Panc1 (cell line): ENCODE results near the gene C11orf52. TPM values are rescaled to one million over a fixed set of nuclear protein-coding genes. Genes with fewer than 3 reads are reported as not detected.

Experiments used
- ATAC-seq: fragments of 200-7000 bp; cut with Tn5 transposase; 2 replicates; pipeline ENCODE4 v1.9.1; 2020; ENCODE audit warnings: mild to moderate bottlenecking, moderate library complexity
- BruUV-seq: library from RNA; stranded (reverse); fragments of 400-500 nt; replicated peaks from 2 replicates; lab custom pipeline; 2021; lab: Mats Ljungman, UMichigan
- CTCF ChIA-PET: fragments of 300-600 bp; sonication (Branson Sonifier 250); formaldehyde crosslinking; loops from one replicate; lab custom pipeline; 2022; ENCODE audit warnings: antibody characterized with exemption; lab: Charles Lee
- POLR2A ChIA-PET: fragments of 300-600 bp; sonication (Branson Sonifier 250); formaldehyde crosslinking; loops from one replicate; lab custom pipeline; 2022; ENCODE audit warnings: antibody characterized with exemption; lab: Charles Lee
- DNase-seq: peaks from one replicate; pipeline ENCODE4 v3.0.0-alpha.2; 2010; ENCODE audit warnings: low read depth, low spot score
- H3K27ac ChIP-seq: 2 replicates; pipeline ENCODE4 v1.5.1; 2011; ENCODE audit warnings: mild to moderate bottlenecking, low read length, inconsistent platforms
- H3K27me3 ChIP-seq: fragments of 200-500 bp; sonication (Bioruptor generic); 2 replicates; pipeline ENCODE4 v1.6.0; 2014; ENCODE audit warnings: low read length, inconsistent platforms; ENCODE audit not compliant: control insufficient read depth, insufficient read depth
- H3K36me3 ChIP-seq: fragments of 200-500 bp; sonication (Bioruptor generic); 2 replicates; pipeline ENCODE4 v1.5.1; 2014; ENCODE audit warnings: inconsistent platforms, mild to moderate bottlenecking, low read length, moderate library complexity; ENCODE audit not compliant: control insufficient read depth, insufficient read depth
- H3K4me1 ChIP-seq: 2 replicates; pipeline ENCODE4 v1.5.1; 2011; ENCODE audit warnings: inconsistent platforms, mild to moderate bottlenecking, low read length, moderate library complexity; ENCODE audit not compliant: control insufficient read depth, insufficient read depth
- H3K4me3 ChIP-seq, 2 experiments: 2 replicates each; pipeline ENCODE4 v1.5.1; 2011 to 2012; ENCODE audit warnings: low read depth in 2 of 2, low read length in 2 of 2, mild to moderate bottlenecking in 2 of 2, inconsistent platforms in 1 of 2, moderate library complexity in 1 of 2
- H3K9me3 ChIP-seq: fragments of 200-500 bp; sonication (Bioruptor generic); 2 replicates; pipeline ENCODE4 v1.5.1; 2014; ENCODE audit warnings: low read depth, mild to moderate bottlenecking, inconsistent platforms, low read length, moderate library complexity; ENCODE audit not compliant: control insufficient read depth, insufficient read depth
- CTCF ChIP-seq: fragments of 450-650 bp; IDR thresholded peaks from 2 replicates; pipeline ENCODE4 v1.5.1; 2017; ENCODE audit warnings: mild to moderate bottlenecking
- POLR2AphosphoS5 ChIP-seq: IDR thresholded peaks from 2 replicates; pipeline ENCODE4 v1.6.1; 2012; ENCODE audit warnings: mild to moderate bottlenecking, low read depth, low read length, moderate library complexity
- REST ChIP-seq, 2 experiments: IDR thresholded peaks; 2 replicates each; pipeline ENCODE4 v1.6.1; 2011 to 2012; ENCODE audit warnings: low read depth in 2 of 2, control low read depth in 1 of 2, low read length in 1 of 2, mild to moderate bottlenecking in 1 of 2, moderate library complexity in 1 of 2; ENCODE audit not compliant: insufficient read depth in 1 of 2
- SIN3A ChIP-seq: IDR thresholded peaks from 2 replicates; pipeline ENCODE4 v1.6.1; 2012; ENCODE audit warnings: low read depth, mild to moderate bottlenecking, low read length, moderate library complexity, borderline replicate concordance; ENCODE audit not compliant: insufficient read depth
- TCF7L2 ChIP-seq: IDR thresholded peaks from 2 replicates; pipeline ENCODE4 v1.6.1; 2011; ENCODE audit warnings: mild to moderate bottlenecking, low read depth, low read length, inconsistent platforms
- in situ Hi-C: cut with HindIII; loops from 2 replicates; pipeline ENCODE4 v1.10.0; 2016; ENCODE audit warnings: low sequenced_read_pairs, low pct_unique_long_range_greater_than_20kb
- intact Hi-C: fragments of 100-400 bp; cut with micrococcal nuclease; formaldehyde crosslinking; loops from one replicate; pipeline ENCODE4 v1.10.0; 2022; ENCODE audit not compliant: unreplicated experiment
- total RNA-seq: library from RNA; stranded (reverse); gene quantifications from one replicate; pipeline ENCODE4 v1.2.1, GENCODE V29; 2021; ENCODE audit not compliant: unreplicated experiment

C11orf52 gene
- total RNA-seq, 1 experiment from 2014 or later, result not detected

DNA sequence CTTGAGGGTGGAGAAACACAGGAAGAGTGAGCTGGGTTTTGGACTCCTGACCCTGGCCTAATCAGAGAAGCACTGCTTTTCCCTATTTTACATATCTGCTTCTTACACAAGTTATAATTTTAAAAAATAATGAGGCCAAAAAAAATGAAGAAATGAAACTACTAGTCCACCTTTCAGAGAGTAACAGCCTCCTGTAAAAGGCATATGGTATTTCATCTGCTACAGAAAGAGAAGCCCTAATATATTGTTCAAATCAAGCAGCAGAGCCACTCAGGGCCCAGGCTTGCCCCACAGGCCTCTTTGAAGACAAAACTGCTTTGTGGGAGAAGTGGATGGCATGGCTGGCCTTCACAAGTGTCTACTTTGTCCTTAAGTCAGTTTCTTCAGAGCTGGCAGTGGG lies 28.4 kb downstream of the C11orf52 start:
- H3K9me3 ChIP-seq, result no peaks in the 10 kb centered on the region
- POLR2A ChIA-PET, result no interaction called here
- intact Hi-C loops (no loop called here), in situ Hi-C loops (no loop called here)
- ATAC-seq, result no peak
- no peak overlapping the region for H3K4me3 ChIP-seq
- no peak for DNase-seq
- CTCF ChIA-PET, result interaction anchor here (0.5 kb wide), 1 partner anchor 1682 kb away, joined by 4 read pairs; no protein-coding TSS in a partner anchor
- no peaks in the 10 kb centered on the region for H3K36me3 ChIP-seq
- no peaks in the 10 kb centered on the region for H3K4me1 ChIP-seq
- H3K27ac ChIP-seq, result no peak overlapping the region
- H3K27me3 ChIP-seq, result no peaks in the 10 kb centered on the region
- TF ChIP-seq POLR2AphosphoS5, result no peak
- TF ChIP-seq REST (IDR thresholded peaks at IDR 0.05; ENCODE audit: insufficient read depth in 1 of 2, low read depth in 2 of 2, low read length in 1 of 2), result no peak
- no peak for TF ChIP-seq CTCF
- TF ChIP-seq SIN3A, result no peak
- TF ChIP-seq TCF7L2, result no peak
- BruUV-seq, result no TSS peak

- no peaks in the 10 kb centered on the region for H3K36me3 ChIP-seq
- in situ Hi-C loops (no loop called here), intact Hi-C loops (no loop called here)
- ATAC-seq (no peak), DNase-seq (no peak)
- no peaks in the 10 kb centered on the region for H3K27me3 ChIP-seq
- H3K9me3 ChIP-seq, result no peaks in the 10 kb centered on the region
- no peaks in the 10 kb centered on the region for H3K4me1 ChIP-seq
- BruUV-seq, result no TSS peak
- no peak overlapping the region for H3K4me3 ChIP-seq
- ChIA-PET POLR2A (interaction anchor here (0.6 kb wide), 2 partner anchors 79 to 128 kb away, joined by 5 to 9 read pairs; no protein-coding TSS in a partner anchor), CTCF (interaction anchor here (0.6 kb wide), 1 partner anchor 18 kb away, joined by 7 read pairs; no protein-coding TSS in a partner anchor)
- no peak for TF ChIP-seq CTCF
- TF ChIP-seq TCF7L2, result no peak
- TF ChIP-seq SIN3A, result no peak
- TF ChIP-seq POLR2AphosphoS5, result no peak
- no peak for TF ChIP-seq REST (IDR thresholded peaks at IDR 0.05; ENCODE audit: insufficient read depth in 1 of 2, low read depth in 2 of 2, low read length in 1 of 2)
- no peak overlapping the region for H3K27ac ChIP-seq
Observed at GRCh38 chr11:111949519-111950426, 31.1 kb downstream of the C11orf52 start.
